Stimulated activated naive CD4-positive, alpha-beta T cell (primary cell): ENCODE data around the gene SLC7A7.
"Not testable (repeated sequence)": the region's sequence is repeated elsewhere in the genome, so short reads cannot be mapped to it uniquely, and the experiment has no call there.

Experiments used
- DNase-seq, 6 experiments: peaks; one replicate each; lab custom pipeline; 2025; lab: John Stamatoyannopoulos, UW

SLC7A7 gene

GRCh38 chr14:22814941-22815713 is at the start of gene SLC7A7:
Gene SLC7A7 (minus strand): TSS chr14:22815435. CDS start chr14:22813398, 2,037 bp downstream.
- DNase-seq, result no peak

GRCh38 chr14:22864979-22865378 is 49.7 kb upstream of the SLC7A7 start:
- DNase-seq, result no peak

GRCh38 chr14:22861651-22862050 is 46.4 kb upstream of the SLC7A7 start:
- DNase-seq, result no peak

GRCh38 chr14:22860377-22860776 is 45.1 kb upstream of the SLC7A7 start:
- DNase-seq, result not testable (repeated sequence)

- no peak for DNase-seq
These were observed 41.2 kb upstream of the SLC7A7 start for GRCh38 chr14:22856428-22856827.

GRCh38 chr14:22854963-22855724 is 39.9 kb upstream of the SLC7A7 start:
- no peak for DNase-seq

- DNase-seq, result not testable (repeated sequence)
These were observed 39.1 kb upstream of the SLC7A7 start for GRCh38 chr14:22854296-22854695.

GRCh38 chr14:22852940-22853767 is 37.9 kb upstream of the SLC7A7 start:
- peak; percentile 66 to 93 (median 84) for DNase-seq

GRCh38 chr14:22852599-22852939 is 37.3 kb upstream of the SLC7A7 start:
- DNase-seq, result no peak

- DNase-seq, result not testable (repeated sequence)
These were observed 36.9 kb upstream of the SLC7A7 start for GRCh38 chr14:22852178-22852577.

GRCh38 chr14:22850944-22851764 is 35.9 kb upstream of the SLC7A7 start:
- no peak for DNase-seq

- DNase-seq, result no peak
These were observed 34.1 kb upstream of the SLC7A7 start for GRCh38 chr14:22849212-22849819.

- no peak for DNase-seq
These were observed 33.3 kb upstream of the SLC7A7 start for GRCh38 chr14:22848351-22849164.

GRCh38 chr14:22847661-22848341 is 32.6 kb upstream of the SLC7A7 start:
- DNase-seq, result no peak

- DNase-seq, result no peak
These were observed 31.6 kb upstream of the SLC7A7 start for GRCh38 chr14:22846811-22847307.

- no peak for DNase-seq
These were observed 30.8 kb upstream of the SLC7A7 start for GRCh38 chr14:22845821-22846625.

- no peak for DNase-seq
These were observed 29.8 kb upstream of the SLC7A7 start for GRCh38 chr14:22845103-22845394.

GRCh38 chr14:22844221-22845102 is 29.2 kb upstream of the SLC7A7 start:
- DNase-seq, result no peak
